Middle frontal gyrus (tissue), 1 donor: Measurements from ENCODE around the gene ASAH2.

Experiments used
- DNase-seq: peaks from one replicate; pipeline ENCODE4 v3.0.0-alpha.2; 2015; ENCODE audit warnings: low spot score; ENCODE audit errors: extremely low spot score

The ASAH2 gene

GRCh38 chr10:50210876-50211275 lies 40.4 kb downstream of the ASAH2 start:
- no peak for DNase-seq
